ENCODE measurements around the gene AGPS.
"Not testable (repeated sequence)": the region's sequence is repeated elsewhere in the genome, so short reads cannot be mapped to it uniquely, and the experiment has no call there.

Gene AGPS

GRCh38 chr2:177433402-177433801 is 40.8 kb downstream of the AGPS start:
- Histone ChIP-seq H3K9me3 (ENCODE audit: low read length) (peaks cover 18% of the 10 kb centered on the region), H3K4me3 (ENCODE audit: low read length) (no peak overlapping the region), H3K36me3 (ENCODE audit: insufficient read depth, low read length) (peaks cover 14% of the 10 kb centered on the region)

GRCh38 chr2:177434475-177434874 is 41.9 kb downstream of the AGPS start:
- Histone ChIP-seq H3K4me3 (ENCODE audit: low read length) (no peak overlapping the region), H3K9me3 (ENCODE audit: low read length) (peaks cover 18% of the 10 kb centered on the region), H3K4me1 (ENCODE audit: insufficient read depth, low read length) (peaks cover 2% of the 10 kb centered on the region), H3K27me3 (ENCODE audit: insufficient read depth, low read length) (no peaks in the 10 kb centered on the region), H3K36me3 (ENCODE audit: insufficient read depth, low read length) (peaks cover 14% of the 10 kb centered on the region), H2AFZ (ENCODE audit: low read depth, low read length) (no peak overlapping the region)

More at GRCh38 chr2:177433402-177433801, 40.8 kb downstream of the AGPS start:
- H3K4me1 ChIP-seq (ENCODE audit: insufficient read depth, low read length): peaks cover 2% of the 10 kb centered on the region
- H3K27me3 ChIP-seq (ENCODE audit: insufficient read depth, low read length): no peaks in the 10 kb centered on the region
- H2AFZ ChIP-seq (ENCODE audit: low read depth, low read length): no peak overlapping the region

GRCh38 chr2:177445200-177445599 is 52.6 kb downstream of the AGPS start:
- peaks cover 22% of the 10 kb centered on the region for H3K36me3 ChIP-seq (ENCODE audit: insufficient read depth, low read length)

GRCh38 chr2:177448031-177448430 is 55.5 kb downstream of the AGPS start:
- Histone ChIP-seq H3K4me3 (ENCODE audit: low read length) (no peak overlapping the region), H3K36me3 (ENCODE audit: insufficient read depth, low read length) (peaks cover 16% of the 10 kb centered on the region), H2AFZ (ENCODE audit: low read depth, low read length) (no peak overlapping the region), H3K4me1 (ENCODE audit: insufficient read depth, low read length) (no peaks in the 10 kb centered on the region), H3K9me3 (ENCODE audit: low read length) (peaks cover 6% of the 10 kb centered on the region), H3K27me3 (ENCODE audit: insufficient read depth, low read length) (no peaks in the 10 kb centered on the region)

More at GRCh38 chr2:177445200-177445599, 52.6 kb downstream of the AGPS start:
- Histone ChIP-seq H3K4me1 (ENCODE audit: insufficient read depth, low read length) (no peaks in the 10 kb centered on the region), H3K27me3 (ENCODE audit: insufficient read depth, low read length) (no peaks in the 10 kb centered on the region), H3K4me3 (ENCODE audit: low read length) (no peak overlapping the region), H2AFZ (ENCODE audit: low read depth, low read length) (no peak overlapping the region), H3K9me3 (ENCODE audit: low read length) (peaks cover 6% of the 10 kb centered on the region)

GRCh38 chr2:177449159-177449558 is 56.6 kb downstream of the AGPS start:
- Histone ChIP-seq H2AFZ (ENCODE audit: low read depth, low read length) (no peak overlapping the region), H3K4me3 (ENCODE audit: low read length) (no peak overlapping the region), H3K9me3 (ENCODE audit: low read length) (peaks cover 6% of the 10 kb centered on the region), H3K36me3 (ENCODE audit: insufficient read depth, low read length) (peaks cover 15% of the 10 kb centered on the region), H3K27me3 (ENCODE audit: insufficient read depth, low read length) (no peaks in the 10 kb centered on the region), H3K4me1 (ENCODE audit: insufficient read depth, low read length) (no peaks in the 10 kb centered on the region)

GRCh38 chr2:177455187-177455586 is 62.6 kb downstream of the AGPS start:
- Histone ChIP-seq H3K4me1 (ENCODE audit: insufficient read depth, low read length) (no peaks in the 10 kb centered on the region), H3K9me3 (ENCODE audit: low read length) (peaks cover 1% of the 10 kb centered on the region), H3K4me3 (ENCODE audit: low read length) (no peak overlapping the region), H3K27me3 (ENCODE audit: insufficient read depth, low read length) (no peaks in the 10 kb centered on the region), H3K36me3 (ENCODE audit: insufficient read depth, low read length) (peaks cover 4% of the 10 kb centered on the region), H2AFZ (ENCODE audit: low read depth, low read length) (no peak overlapping the region)

GRCh38 chr2:177459756-177460155 is 67.2 kb downstream of the AGPS start:
- H3K27me3 ChIP-seq (ENCODE audit: insufficient read depth, low read length); H3K4me1 ChIP-seq (ENCODE audit: insufficient read depth, low read length); H3K9me3 ChIP-seq (ENCODE audit: low read length); H2AFZ ChIP-seq (ENCODE audit: low read depth, low read length); H3K4me3 ChIP-seq (ENCODE audit: low read length): not testable (repeated sequence)
- peaks cover 12% of the 10 kb centered on the region for H3K36me3 ChIP-seq (ENCODE audit: insufficient read depth, low read length)

- Histone ChIP-seq H3K36me3 (ENCODE audit: insufficient read depth, low read length) (peaks cover 22% of the 10 kb centered on the region), H3K4me1 (ENCODE audit: insufficient read depth, low read length) (no peaks in the 10 kb centered on the region), H3K9me3 (ENCODE audit: low read length) (peaks cover 12% of the 10 kb centered on the region), H3K27me3 (ENCODE audit: insufficient read depth, low read length) (no peaks in the 10 kb centered on the region), H2AFZ (ENCODE audit: low read depth, low read length) (no peak overlapping the region), H3K4me3 (ENCODE audit: low read length) (no peak overlapping the region)
Measured at GRCh38 chr2:177460973-177461585, 68.5 kb downstream of the AGPS start.

GRCh38 chr2:177464549-177464948 is 72.0 kb downstream of the AGPS start:
- Histone ChIP-seq H3K36me3 (ENCODE audit: insufficient read depth, low read length) (peaks cover 24% of the 10 kb centered on the region), H2AFZ (ENCODE audit: low read depth, low read length) (no peak overlapping the region), H3K27me3 (ENCODE audit: insufficient read depth, low read length) (no peaks in the 10 kb centered on the region), H3K9me3 (ENCODE audit: low read length) (peaks cover 11% of the 10 kb centered on the region), H3K4me3 (ENCODE audit: low read length) (no peak overlapping the region), H3K4me1 (ENCODE audit: insufficient read depth, low read length) (no peaks in the 10 kb centered on the region)

- Histone ChIP-seq H3K36me3 (ENCODE audit: insufficient read depth, low read length) (peaks cover 24% of the 10 kb centered on the region), H3K4me1 (ENCODE audit: insufficient read depth, low read length) (no peaks in the 10 kb centered on the region)
Measured at GRCh38 chr2:177465400-177466138, 73.0 kb downstream of the AGPS start.

GRCh38 chr2:177466337-177467195 is 74.0 kb downstream of the AGPS start:
- Histone ChIP-seq H3K9me3 (ENCODE audit: low read length) (peaks cover 11% of the 10 kb centered on the region), H3K36me3 (ENCODE audit: insufficient read depth, low read length) (peaks cover 23% of the 10 kb centered on the region), H2AFZ (ENCODE audit: low read depth, low read length) (no peak overlapping the region), H3K27me3 (ENCODE audit: insufficient read depth, low read length) (no peaks in the 10 kb centered on the region), H3K4me1 (ENCODE audit: insufficient read depth, low read length) (no peaks in the 10 kb centered on the region), H3K4me3 (ENCODE audit: low read length) (no peak overlapping the region)

More at GRCh38 chr2:177465400-177466138, 73.0 kb downstream of the AGPS start:
- Histone ChIP-seq H3K27me3 (ENCODE audit: insufficient read depth, low read length) (no peaks in the 10 kb centered on the region), H3K4me3 (ENCODE audit: low read length) (no peak overlapping the region), H2AFZ (ENCODE audit: low read depth, low read length) (no peak overlapping the region), H3K9me3 (ENCODE audit: low read length) (peaks cover 11% of the 10 kb centered on the region)

GRCh38 chr2:177467646-177468045 is 75.1 kb downstream of the AGPS start:
- Histone ChIP-seq H3K9me3 (ENCODE audit: low read length) (peaks cover 11% of the 10 kb centered on the region), H3K36me3 (ENCODE audit: insufficient read depth, low read length) (peaks cover 21% of the 10 kb centered on the region), H2AFZ (ENCODE audit: low read depth, low read length) (no peak overlapping the region), H3K4me3 (ENCODE audit: low read length) (no peak overlapping the region), H3K4me1 (ENCODE audit: insufficient read depth, low read length) (no peaks in the 10 kb centered on the region), H3K27me3 (ENCODE audit: insufficient read depth, low read length) (no peaks in the 10 kb centered on the region)

- no peaks in the 10 kb centered on the region for H3K27me3 ChIP-seq (ENCODE audit: insufficient read depth, low read length)
- no peak overlapping the region for H2AFZ ChIP-seq (ENCODE audit: low read depth, low read length)
- no peak overlapping the region for H3K4me3 ChIP-seq (ENCODE audit: low read length)
- H3K36me3 ChIP-seq (ENCODE audit: insufficient read depth, low read length): peaks cover 2% of the 10 kb centered on the region
- H3K4me1 ChIP-seq (ENCODE audit: insufficient read depth, low read length): no peaks in the 10 kb centered on the region
- no peaks in the 10 kb centered on the region for H3K9me3 ChIP-seq (ENCODE audit: low read length)
Measured at GRCh38 chr2:177471990-177472389, 79.4 kb downstream of the AGPS start.
